ENCODE results near the gene CLK1. TPM values are rescaled to one million over a fixed set of nuclear protein-coding genes. Genes with fewer than 3 reads are reported as not detected.
"Not testable (repeated sequence)": the region's sequence is repeated elsewhere in the genome, so short reads cannot be mapped to it uniquely, and the experiment has no call there.

The CLK1 gene
- total RNA-seq, 1 donor = 84.8 TPM

GRCh38 chr2:200851398-200852248 lies 12.8 kb downstream of the CLK1 start:
- DNase-seq (ENCODE audit: low read depth in 2 of 3, low spot score in 2 of 3) = no peak

DNA sequence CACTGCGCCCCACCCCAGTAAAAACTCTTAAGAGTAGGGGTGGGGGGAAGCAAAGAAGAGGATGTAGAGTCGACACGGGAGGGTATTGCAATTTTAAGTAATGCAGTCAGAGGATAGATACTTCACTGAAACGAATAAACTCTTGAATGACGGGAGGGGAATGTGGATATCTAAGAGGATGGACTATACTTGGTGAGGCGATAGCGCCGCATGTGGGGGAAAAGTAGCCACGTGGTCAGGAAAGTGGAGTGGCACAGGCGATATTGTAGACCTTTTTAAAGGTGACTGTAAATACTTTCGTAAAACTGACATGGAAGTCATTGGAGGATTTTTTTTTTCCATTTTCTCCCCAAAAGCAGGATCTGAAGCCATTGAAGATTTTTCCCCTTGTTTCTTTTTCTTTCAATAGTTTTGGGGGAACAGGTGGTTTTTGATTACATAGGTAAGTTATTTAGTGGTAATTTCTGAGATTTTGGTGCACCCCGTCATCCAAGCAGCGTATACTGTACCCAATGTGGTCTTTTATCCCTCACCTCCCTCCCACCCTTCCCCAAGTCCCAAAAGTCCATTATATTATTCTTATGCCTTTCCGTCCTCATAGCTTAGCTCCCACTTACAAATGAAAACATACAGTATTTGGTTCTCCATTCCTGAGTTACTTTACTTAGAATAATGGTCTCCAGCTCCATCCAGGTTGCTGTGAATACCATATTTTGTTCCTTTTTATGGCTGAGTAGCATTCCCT lies 13.8 kb downstream of the CLK1 start:
- no peak for DNase-seq (ENCODE audit: low read depth in 2 of 3, low spot score in 2 of 3)

DNA sequence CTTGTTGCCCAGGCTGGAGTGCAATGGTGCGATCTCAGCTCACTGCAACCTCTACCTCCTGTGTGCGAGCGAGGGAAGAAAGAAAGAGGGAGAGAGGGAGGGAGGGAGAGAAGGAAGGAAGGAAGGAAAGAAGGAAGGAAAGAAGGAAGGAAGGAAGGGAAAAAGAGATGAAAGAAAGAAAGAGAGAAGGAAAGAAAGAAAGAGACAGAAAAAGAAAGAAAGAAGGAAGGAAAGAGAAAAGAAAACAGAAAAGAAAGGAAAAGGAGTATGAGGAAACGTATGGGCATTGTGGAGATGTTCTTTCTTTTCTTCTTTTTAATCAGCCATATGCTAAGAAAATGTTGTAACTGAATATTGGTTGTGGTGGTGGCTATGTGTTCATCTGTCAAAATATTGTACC lies 16.5 kb downstream of the CLK1 start:
- DNase-seq (ENCODE audit: low read depth in 2 of 3, low spot score in 2 of 3) = no peak

- DNase-seq (ENCODE audit: low read depth in 2 of 3, low spot score in 2 of 3) = no peak
Observed at GRCh38 chr2:200847269-200847668, 17.2 kb downstream of the CLK1 start.

DNA sequence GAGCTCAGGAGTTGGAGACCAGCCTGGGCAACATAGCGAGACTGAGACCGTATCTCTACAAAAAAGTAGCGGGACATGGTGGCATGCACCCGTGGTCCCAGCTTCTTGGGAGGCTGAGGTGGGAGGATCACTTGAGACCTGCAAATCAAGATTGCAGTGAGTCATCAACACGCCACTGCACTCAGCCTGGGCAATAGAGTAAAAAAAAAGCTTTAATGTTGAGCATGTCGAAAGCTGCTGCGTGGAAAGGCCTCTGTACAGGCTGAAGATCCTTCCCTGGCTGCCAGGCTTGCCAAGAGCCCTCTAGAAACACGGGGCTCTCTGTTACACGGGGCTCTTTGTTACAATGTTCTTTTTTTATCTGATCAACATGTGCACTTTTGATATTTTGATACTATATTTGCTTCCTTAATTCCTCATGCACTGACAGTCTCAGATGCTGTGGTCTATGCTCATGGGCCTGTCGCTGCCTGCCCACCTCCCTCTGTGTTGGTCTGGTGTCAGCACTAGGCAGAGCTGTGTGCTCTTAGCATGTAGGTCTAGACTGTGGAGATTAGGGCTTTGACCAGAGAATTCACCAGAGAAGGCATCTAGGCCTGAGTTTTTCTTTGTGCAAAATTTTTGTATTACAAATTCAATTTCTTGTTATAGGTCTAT lies 18.7 kb downstream of the CLK1 start:
- no peak for DNase-seq (ENCODE audit: low read depth in 2 of 3, low spot score in 2 of 3)

- no peak for DNase-seq (ENCODE audit: low read depth in 2 of 3, low spot score in 2 of 3)
Observed at GRCh38 chr2:200845194-200845593, 19.3 kb downstream of the CLK1 start.

DNA sequence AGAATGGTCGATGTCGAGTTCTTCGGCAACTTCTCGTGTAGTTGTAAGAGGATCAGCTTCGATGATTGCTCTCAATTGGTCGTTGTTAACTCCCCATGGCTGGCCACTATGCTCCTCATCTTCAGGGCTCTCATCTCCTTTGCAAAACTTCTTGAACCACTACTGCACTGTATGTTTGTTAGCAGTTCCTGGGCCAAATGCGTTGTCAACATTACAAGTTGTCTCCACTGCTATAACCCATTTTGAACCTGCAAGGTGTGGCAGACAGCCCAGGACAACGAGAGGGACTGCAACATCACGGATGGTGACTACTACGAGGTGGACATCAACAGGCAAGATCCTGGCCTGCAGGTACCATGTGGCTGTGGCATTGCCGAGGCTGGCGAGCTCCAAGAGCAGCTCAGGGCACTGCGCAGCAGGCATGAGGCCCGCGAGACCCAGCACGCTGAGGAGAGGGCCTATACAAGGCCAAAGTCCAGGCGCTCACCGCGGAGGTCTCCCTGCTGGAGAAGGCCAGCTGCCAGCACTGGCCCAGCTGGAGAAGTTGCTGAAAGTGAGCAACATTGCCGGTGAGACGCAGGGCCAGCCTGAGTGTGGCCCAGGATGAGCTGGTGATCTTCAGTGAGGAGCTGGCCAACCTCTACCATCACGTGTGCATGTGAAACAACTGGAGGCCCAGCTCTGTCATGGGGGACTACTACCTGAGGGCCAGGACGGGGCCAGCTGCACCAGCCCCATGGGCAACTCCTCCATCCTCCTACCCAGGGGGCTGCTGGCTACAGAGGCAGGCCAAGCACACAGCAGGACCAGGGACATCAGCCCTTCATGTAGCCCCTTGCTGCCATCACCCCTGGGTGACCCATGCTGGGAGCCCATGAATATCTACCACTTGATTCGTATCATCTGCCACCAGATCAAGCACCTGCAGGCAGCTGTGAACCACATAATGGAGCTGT lies 20.2 kb downstream of the CLK1 start:
- DNase-seq (ENCODE audit: low read depth in 2 of 3, low spot score in 2 of 3) = no peak

DNA sequence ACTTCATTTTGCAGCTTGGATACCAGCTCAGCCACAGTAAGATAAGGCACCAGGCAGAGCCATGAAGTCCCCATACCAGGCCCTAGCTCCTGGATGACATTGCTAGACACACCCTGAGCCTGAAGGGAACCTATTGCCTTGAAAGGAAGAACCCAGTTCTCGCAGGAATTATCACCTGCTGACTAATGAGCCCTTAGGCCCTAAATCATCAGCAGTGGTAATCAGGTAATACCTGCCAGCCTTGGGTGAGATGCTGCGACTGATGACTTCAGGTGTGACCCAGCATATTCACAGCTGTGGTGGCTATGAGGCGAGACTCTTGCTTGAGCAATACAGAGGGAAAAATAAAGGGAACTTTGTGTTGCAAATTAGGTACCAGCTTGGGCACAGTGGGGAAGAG lies 24.9 kb downstream of the CLK1 start:
- no peak for DNase-seq (ENCODE audit: low read depth in 2 of 3, low spot score in 2 of 3)

- no peak for DNase-seq (ENCODE audit: low read depth in 2 of 3, low spot score in 2 of 3)
Observed at GRCh38 chr2:200834701-200835100, 29.8 kb downstream of the CLK1 start.

DNA sequence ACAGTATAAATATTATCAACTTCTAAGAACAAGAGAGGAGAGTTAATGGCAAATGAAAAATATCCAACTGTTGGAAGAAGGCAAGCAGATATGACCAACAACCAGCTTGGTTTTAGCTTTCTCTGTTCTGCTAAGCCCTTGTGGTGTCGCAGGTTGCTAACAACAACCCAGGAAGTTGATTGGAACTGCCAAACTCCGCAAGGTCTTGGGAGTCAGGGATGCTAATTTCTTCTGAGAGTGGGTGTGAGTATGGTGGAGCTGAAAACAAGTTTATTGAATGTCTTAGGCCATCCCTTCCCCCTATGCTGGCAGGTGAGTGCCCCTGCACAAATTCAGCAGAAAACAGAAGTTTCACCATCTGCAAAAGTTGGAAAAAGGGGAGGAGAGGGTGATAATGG lies 35.2 kb downstream of the CLK1 start:
- no peak for DNase-seq (ENCODE audit: low read depth in 2 of 3, low spot score in 2 of 3)

GRCh38 chr2:200828572-200829257 lies 35.7 kb downstream of the CLK1 start:
- no peak for DNase-seq (ENCODE audit: low read depth in 2 of 3, low spot score in 2 of 3)

DNA sequence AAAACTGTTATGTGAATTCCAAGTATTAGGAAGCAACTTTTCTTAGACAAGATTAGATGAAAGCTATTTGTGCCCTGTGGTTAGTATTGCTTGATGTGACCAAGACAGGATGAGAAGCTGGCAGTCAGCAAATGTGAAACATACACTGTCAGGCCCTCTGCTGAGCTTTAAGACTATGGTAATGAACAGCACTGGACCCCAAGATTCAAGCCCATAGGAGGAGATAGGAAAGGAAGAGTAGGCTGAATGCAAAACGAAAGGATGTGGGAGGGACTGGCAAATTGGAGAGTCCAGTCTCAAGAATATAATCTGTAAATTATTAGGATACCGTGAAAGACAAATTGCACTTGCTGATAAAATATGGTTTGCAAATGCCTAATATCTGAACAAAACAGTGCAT lies 36.4 kb downstream of the CLK1 start:
- DNase-seq (ENCODE audit: low read depth in 2 of 3, low spot score in 2 of 3) = no peak

DNA sequence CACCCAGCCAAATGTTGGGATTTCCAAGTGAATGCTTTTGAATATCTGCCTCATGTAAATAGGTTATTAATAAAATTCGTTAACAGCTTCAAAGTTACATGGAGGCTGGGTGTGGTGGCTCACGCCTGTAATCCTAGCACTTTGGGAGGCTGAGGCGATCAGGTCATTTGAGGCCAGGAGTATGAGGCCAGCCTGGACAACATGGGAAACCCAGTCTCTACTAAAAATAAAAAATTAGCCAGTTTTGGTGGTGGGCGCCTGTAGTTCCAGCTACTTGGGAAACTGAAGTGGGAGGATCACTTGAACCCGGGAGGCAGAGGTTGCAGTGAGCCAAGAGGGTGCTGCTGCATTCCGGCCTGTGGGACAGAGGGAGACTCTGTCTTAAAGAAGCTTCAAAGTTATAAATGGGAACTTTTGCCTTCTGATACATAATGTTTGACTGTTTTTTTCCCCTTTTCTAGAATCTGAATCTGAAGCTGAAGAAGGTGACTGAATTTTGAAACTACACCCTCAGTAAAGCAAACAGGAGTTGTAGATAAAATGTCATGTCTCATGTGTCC lies 42.7 kb downstream of the CLK1 start:
- DNase-seq (ENCODE audit: low read depth in 2 of 3, low spot score in 2 of 3) = no peak

DNA sequence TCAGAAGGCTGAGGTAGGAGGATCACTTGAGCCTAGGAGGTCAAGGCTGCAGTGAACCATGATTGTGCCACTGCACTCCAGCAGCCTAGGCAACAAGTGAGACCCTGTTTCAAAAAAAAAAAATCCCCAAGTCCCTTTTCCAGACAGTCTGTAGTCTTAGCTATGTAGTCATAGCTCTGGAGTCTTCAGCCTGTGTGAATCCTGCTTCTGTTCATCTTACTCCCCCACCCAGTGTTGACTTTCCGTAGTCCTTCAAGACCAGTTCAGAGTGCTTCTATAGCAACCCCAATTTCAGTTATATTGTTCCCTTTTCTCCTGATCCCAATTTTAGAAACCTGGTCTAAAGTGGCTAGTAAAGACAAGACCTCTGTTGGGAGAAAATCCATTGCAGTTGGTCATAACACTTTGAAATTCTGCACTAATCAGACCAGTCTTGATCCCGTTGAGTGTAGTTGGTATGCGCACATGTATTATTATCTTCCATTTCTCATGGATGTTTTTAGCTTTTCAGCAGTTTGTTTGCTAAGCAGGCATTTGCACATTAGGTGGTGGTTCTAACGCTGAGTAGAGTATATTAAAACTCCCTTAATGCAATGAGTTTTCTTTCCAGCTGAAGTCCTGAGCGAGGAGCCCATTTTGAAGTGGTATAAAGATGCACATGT lies 43.8 kb downstream of the CLK1 start:
- DNase-seq (ENCODE audit: low read depth in 2 of 3, low spot score in 2 of 3) = no peak

GRCh38 chr2:200818732-200819131 lies 45.7 kb downstream of the CLK1 start:
- not testable (repeated sequence) for DNase-seq (ENCODE audit: low read depth in 2 of 3, low spot score in 2 of 3)

DNA sequence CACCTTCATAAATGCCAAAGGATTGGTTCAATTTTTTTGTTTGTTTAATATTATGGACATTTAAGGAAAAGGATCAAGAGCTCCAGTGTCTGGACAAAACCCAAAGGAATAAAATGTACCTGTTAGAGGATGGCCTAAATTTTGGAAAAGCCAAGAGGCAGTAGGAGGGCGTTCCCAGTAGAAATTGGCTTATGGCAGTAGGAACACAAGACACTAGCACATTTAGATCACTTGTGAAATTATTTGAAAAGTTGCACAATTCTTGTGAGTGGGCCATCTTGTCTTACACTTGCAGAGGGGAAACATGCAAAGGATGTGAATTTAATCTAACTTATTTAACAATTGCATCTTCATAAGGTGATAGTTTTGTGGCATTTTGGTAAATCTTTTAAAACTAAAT lies 49.5 kb downstream of the CLK1 start:
- no peak for DNase-seq (ENCODE audit: low read depth in 2 of 3, low spot score in 2 of 3)

DNA sequence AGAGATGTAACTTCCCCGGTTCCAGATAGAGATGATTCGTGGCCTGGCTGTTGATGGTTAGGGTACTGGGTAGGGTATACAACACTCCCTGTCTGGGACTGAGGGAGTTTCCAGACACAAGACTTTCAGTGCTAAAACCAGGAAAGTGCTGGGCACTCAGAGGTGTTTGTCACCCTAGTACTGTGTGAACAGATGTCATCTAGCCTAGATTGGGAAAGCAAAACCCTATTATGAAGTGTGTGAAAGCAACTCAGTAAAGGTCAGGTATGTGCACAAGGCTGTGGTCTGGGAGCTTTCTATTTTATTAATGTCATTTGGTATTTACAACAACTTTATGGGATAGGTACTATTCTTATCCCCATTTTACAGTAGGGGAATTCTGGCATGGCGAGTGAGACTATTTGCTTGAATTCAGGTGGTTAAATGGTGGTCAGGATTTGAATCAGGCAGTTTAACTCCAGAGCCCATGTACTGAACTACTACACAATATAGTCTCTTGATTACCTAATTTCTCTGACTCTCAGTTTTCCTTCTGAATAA lies 50.1 kb downstream of the CLK1 start:
- DNase-seq (ENCODE audit: low read depth in 2 of 3, low spot score in 2 of 3) = no peak

- peak in 2 of 3 donors; percentile 71 to 74 for DNase-seq (ENCODE audit: low read depth in 2 of 3, low spot score in 2 of 3)
Observed at GRCh38 chr2:200812122-200813022, 52.1 kb downstream of the CLK1 start.
